ENCODE results near the gene ZFHX2.

ZFHX2 gene

DNA sequence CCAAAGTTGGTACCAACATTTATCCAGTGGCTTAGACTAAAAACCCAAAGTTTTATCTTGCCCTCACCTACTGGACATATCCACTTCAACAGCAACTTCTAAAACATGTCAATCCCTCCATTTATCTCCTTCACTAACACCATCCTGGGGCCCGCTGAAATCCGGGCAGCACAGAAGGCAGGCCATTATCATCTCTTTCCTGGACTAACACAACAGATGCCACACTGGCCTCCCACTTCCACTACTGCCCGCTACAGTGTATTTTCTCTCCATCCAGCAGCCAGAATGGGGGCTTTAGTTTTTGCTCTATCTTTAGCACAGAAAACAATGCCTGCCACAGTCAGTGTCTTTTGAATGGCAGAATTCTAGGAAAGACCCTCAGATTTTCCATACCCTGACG, 15.6 kb downstream of the ZFHX2 start:
- H3K27ac ChIP-seq = no peak overlapping the region
- TF ChIP-seq, protein P1, sequence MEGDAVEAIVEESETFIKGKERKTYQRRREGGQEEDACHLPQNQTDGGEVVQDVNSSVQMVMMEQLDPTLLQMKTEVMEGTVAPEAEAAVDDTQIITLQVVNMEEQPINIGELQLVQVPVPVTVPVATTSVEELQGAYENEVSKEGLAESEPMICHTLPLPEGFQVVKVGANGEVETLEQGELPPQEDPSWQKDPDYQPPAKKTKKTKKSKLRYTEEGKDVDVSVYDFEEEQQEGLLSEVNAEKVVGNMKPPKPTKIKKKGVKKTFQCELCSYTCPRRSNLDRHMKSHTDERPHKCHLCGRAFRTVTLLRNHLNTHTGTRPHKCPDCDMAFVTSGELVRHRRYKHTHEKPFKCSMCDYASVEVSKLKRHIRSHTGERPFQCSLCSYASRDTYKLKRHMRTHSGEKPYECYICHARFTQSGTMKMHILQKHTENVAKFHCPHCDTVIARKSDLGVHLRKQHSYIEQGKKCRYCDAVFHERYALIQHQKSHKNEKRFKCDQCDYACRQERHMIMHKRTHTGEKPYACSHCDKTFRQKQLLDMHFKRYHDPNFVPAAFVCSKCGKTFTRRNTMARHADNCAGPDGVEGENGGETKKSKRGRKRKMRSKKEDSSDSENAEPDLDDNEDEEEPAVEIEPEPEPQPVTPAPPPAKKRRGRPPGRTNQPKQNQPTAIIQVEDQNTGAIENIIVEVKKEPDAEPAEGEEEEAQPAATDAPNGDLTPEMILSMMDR (IDR thresholded peaks at IDR 0.05) = no peak
- no peak for TF ChIP-seq ZFX (IDR thresholded peaks at IDR 0.05; ENCODE audit: borderline replicate concordance)

DNA sequence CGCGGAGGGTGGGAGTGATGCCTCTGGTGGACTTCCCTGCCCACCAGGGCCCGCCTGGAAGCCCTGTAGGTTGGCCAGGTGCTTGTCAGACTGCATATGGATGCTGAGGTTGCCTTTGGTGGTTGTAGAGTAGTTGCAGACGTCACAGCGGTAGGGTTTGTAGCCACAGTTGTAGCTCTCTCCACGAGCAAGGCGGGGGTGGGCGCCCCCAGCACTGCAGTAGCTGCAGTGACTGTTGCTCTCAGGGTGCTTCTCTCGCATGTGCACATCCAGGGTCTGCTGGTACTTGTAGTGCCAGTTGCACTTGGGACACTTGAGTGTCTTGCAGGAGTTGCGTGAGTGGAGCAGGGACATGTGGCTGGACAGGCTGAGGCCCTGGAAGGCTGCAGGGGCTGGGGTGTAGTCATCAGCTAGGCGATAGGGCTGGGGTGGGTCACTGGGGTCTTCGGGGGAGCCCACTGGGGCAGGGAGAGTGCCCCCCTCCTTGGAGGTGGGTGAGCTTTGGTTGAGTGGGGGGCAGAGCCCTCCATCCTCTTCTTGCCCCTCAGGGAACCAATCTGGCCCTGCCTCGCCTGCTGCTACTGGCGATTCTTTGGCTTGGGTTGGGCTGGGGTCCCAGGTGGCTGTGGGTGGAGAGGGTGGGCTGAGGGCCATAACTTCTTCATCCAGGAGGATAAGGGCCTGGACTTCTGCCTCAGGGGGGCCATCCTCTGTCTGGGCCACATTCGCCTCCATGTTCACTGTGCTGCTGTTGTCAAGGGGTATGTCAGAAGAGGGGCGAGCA, 17.7 kb downstream of the ZFHX2 start:
- TF ChIP-seq, protein P1 (IDR thresholded peaks at IDR 0.05) = no peak
- H3K27ac ChIP-seq = no peak overlapping the region

GRCh38 chr14:23532658-23533057, 18.9 kb downstream of the ZFHX2 start:
- no peak overlapping the region for H3K27ac ChIP-seq
- TF ChIP-seq, protein P1 (IDR thresholded peaks at IDR 0.05) = no peak
- no peak for TF ChIP-seq ZFX (IDR thresholded peaks at IDR 0.05; ENCODE audit: borderline replicate concordance)

DNA sequence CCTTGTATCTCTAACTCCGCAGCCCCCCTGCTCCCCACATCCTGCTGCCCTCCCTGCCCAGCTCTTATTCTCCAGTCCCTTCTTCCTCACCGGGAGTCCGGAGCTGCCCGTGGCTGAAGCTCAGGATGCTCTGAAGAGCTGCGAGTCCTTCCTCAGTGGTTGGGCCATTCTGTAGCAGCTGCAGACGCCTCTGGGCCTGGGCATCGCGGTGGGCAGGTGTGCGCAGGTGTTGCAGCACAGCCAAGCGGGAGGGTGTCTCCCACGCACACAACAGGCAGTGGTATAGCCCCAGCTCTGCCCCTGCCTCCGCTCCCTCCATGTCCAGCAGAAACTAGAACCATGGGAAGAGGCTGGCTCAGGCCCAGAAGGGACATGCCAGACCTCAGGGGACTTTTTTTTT, 20.2 kb downstream of the ZFHX2 start:
- TF ChIP-seq, protein P1 (IDR thresholded peaks at IDR 0.05) = no peak
- H3K27ac ChIP-seq = no peak overlapping the region

- no peak for TF ChIP-seq ZFX (IDR thresholded peaks at IDR 0.05; ENCODE audit: borderline replicate concordance)
- TF ChIP-seq, protein P1 (IDR thresholded peaks at IDR 0.05) = no peak
- H3K27ac ChIP-seq = no peak overlapping the region
Observed at GRCh38 chr14:23530375-23531055, 21.1 kb downstream of the ZFHX2 start.

- no peak overlapping the region for H3K27ac ChIP-seq
- TF ChIP-seq, protein P1 (IDR thresholded peaks at IDR 0.05) = no peak
- no peak for TF ChIP-seq ZFX (IDR thresholded peaks at IDR 0.05; ENCODE audit: borderline replicate concordance)
Observed at GRCh38 chr14:23529016-23529415, 22.5 kb downstream of the ZFHX2 start.

- H3K27ac ChIP-seq = no peak overlapping the region
- TF ChIP-seq ZFX (IDR thresholded peaks at IDR 0.05; ENCODE audit: borderline replicate concordance) = no peak
- TF ChIP-seq, protein P1 (IDR thresholded peaks at IDR 0.05) = peak; percentile 12; the same call in 1 of the 2 replicates
Observed at GRCh38 chr14:23528555-23528954, 23.0 kb downstream of the ZFHX2 start.
